Neural cell (in vitro differentiated cells): Measurements from ENCODE around the gene ZNF428. TPM values are rescaled to one million over a fixed set of nuclear protein-coding genes. Genes with fewer than 3 reads are reported as not detected.

ENCODE experiments used
- H2AFZ ChIP-seq: fragments of 200-600, 300-800 bp; sonication (generic), shearing (Covaris generic); 2 replicates; pipeline ENCODE4 v1.6.0; 2014; ENCODE audit warnings: low read depth, mild to moderate bottlenecking, antibody characterized with exemption, low read length, moderate library complexity
- H3F3A ChIP-seq: fragments of 200-600 bp; shearing (Covaris generic); 2 replicates; pipeline ENCODE4 v1.6.1; 2016; ENCODE audit warnings: mild to moderate bottlenecking, moderate library complexity, mixed read lengths, antibody characterized with exemption, low read length; ENCODE audit not compliant: insufficient read depth, poor library complexity, severe bottlenecking
- H3K27ac ChIP-seq: fragments of 200-600, 300-800 bp; sonication (generic), shearing (Covaris generic); 2 replicates; pipeline ENCODE4 v1.5.1; 2014; ENCODE audit warnings: mild to moderate bottlenecking, low read length, moderate library complexity
- H3K27me3 ChIP-seq: fragments of 300-800, 200-600 bp; sonication (generic), shearing (Covaris generic); 2 replicates; pipeline ENCODE4 v1.6.0; 2014; ENCODE audit warnings: mild to moderate bottlenecking, low read depth, low read length, moderate library complexity; ENCODE audit not compliant: insufficient read depth
- H3K36me3 ChIP-seq: fragments of 300-800, 200-600 bp; sonication (generic), shearing (Covaris generic); 2 replicates; pipeline ENCODE4 v1.5.1; 2014; ENCODE audit warnings: mild to moderate bottlenecking, antibody characterized with exemption, low read length, moderate library complexity; ENCODE audit not compliant: insufficient read depth
- H3K4me2 ChIP-seq: fragments of 300-800, 200-600 bp; sonication (generic), shearing (Covaris generic); 2 replicates; pipeline ENCODE4 v1.6.0; 2014; ENCODE audit warnings: mild to moderate bottlenecking, low read length
- H3K4me3 ChIP-seq: fragments of 300-800, 200-600 bp; sonication (generic), shearing (Covaris generic); 2 replicates; pipeline ENCODE4 v1.5.1; 2014; ENCODE audit warnings: mild to moderate bottlenecking, low read length, moderate library complexity
- H3K79me2 ChIP-seq: fragments of 200-600 bp; shearing (Covaris generic); replicated peaks from 2 replicates; pipeline ENCODE4 v1.6.0; 2014; ENCODE audit warnings: mild to moderate bottlenecking, low read length, moderate library complexity; ENCODE audit not compliant: insufficient read depth
- H3K9ac ChIP-seq: fragments of 300-800, 200-600 bp; sonication (generic), shearing (Covaris generic); 2 replicates; pipeline ENCODE4 v1.6.1; 2016; ENCODE audit warnings: mild to moderate bottlenecking, low read length, mixed read lengths
- H3K9me2 ChIP-seq: fragments of 200-600 bp; shearing (Covaris generic); 2 replicates; pipeline ENCODE4 v1.6.1; 2016; ENCODE audit warnings: mild to moderate bottlenecking, low read length, mixed read lengths; ENCODE audit not compliant: insufficient read depth
- H3K9me3 ChIP-seq: fragments of 200-600, 300-800 bp; sonication (generic), shearing (Covaris generic); 2 replicates; pipeline ENCODE4 v1.6.1; 2016; ENCODE audit warnings: mild to moderate bottlenecking, mixed run types, low read length, moderate library complexity, mixed read lengths
- H4K20me1 ChIP-seq: fragments of 200-600 bp; shearing (Covaris generic); 2 replicates; pipeline ENCODE4 v1.6.1; 2016; ENCODE audit warnings: mild to moderate bottlenecking, mixed run types; ENCODE audit not compliant: insufficient read depth
- CTCF ChIP-seq: fragments of 450-650 bp; IDR thresholded peaks from 2 replicates; pipeline ENCODE4 v1.5.1; 2014; ENCODE audit warnings: antibody characterized with exemption, mild to moderate bottlenecking, moderate library complexity; ENCODE audit not compliant: poor library complexity, severe bottlenecking
- EP300 ChIP-seq: fragments of 450-650 bp; conservative IDR thresholded peaks from 2 replicates; pipeline ENCODE4 v1.6.1; 2014; ENCODE audit warnings: antibody characterized with exemption, mild to moderate bottlenecking, moderate library complexity; ENCODE audit not compliant: poor library complexity, severe bottlenecking
- EZH2 ChIP-seq: fragments of 200-600, 300-800 bp; shearing (Covaris generic), sonication (generic); IDR thresholded peaks from 2 replicates; pipeline ENCODE4 v1.6.1; 2014; ENCODE audit warnings: antibody characterized with exemption, low read length, borderline replicate concordance, mild to moderate bottlenecking; ENCODE audit not compliant: insufficient read depth, poor library complexity, severe bottlenecking
- MXI1 ChIP-seq: fragments of 450-650 bp; conservative IDR thresholded peaks from 2 replicates; pipeline ENCODE4 v1.6.1; 2014; ENCODE audit warnings: antibody characterized with exemption, mild to moderate bottlenecking; ENCODE audit not compliant: poor library complexity, severe bottlenecking
- POLR2AphosphoS5 ChIP-seq: IDR thresholded peaks from 2 replicates; pipeline ENCODE4 v1.6.1; 2012
- RAD21 ChIP-seq: fragments of 450-650 bp; conservative IDR thresholded peaks from 2 replicates; pipeline ENCODE4 v1.6.1; 2014; ENCODE audit warnings: antibody characterized with exemption, mild to moderate bottlenecking, moderate library complexity
- REST ChIP-seq: IDR thresholded peaks from 2 replicates; pipeline ENCODE4 v1.6.1; 2012; ENCODE audit warnings: borderline replicate concordance
- SMC3 ChIP-seq: fragments of 450-650 bp; conservative IDR thresholded peaks from 2 replicates; pipeline ENCODE4 v1.6.1; 2014; ENCODE audit warnings: antibody characterized with exemption, mild to moderate bottlenecking, moderate library complexity; ENCODE audit not compliant: poor library complexity
- TAF1 ChIP-seq: IDR thresholded peaks from 2 replicates; pipeline ENCODE4 v1.6.1; 2012; ENCODE audit warnings: low read depth
- polyA plus RNA-seq: library from polyadenylated mRNA; depleted of rRNA; stranded (reverse); fragments of >200 nt; gene quantifications from 2 replicates; pipeline ENCODE4 v1.2.3, GENCODE V29; 2014

The ZNF428 gene
- polyA plus RNA-seq, 1 donor from 2014 or later = 1,008 TPM

GRCh38 chr19:43640424-43640757 is 21.0 kb upstream of the ZNF428 start:
- Histone ChIP-seq H3K9me2 (no peaks in the 10 kb centered on the region), H3K79me2 (peaks cover 44% of the 10 kb centered on the region), H3K27me3 (no peaks in the 10 kb centered on the region), H3K4me3 (peak overlapping the region; percentile 82), H3K4me2 (no peak overlapping the region), H3K36me3 (no peaks in the 10 kb centered on the region), H3K9me3 (no peaks in the 10 kb centered on the region), H4K20me1 (no peaks in the 10 kb centered on the region), H3F3A (no peaks in the 10 kb centered on the region), H3K27ac (peak overlapping the region; percentile 80), H3K9ac (peak overlapping the region; percentile 91), H2AFZ (peak overlapping the region; percentile 91)
- no peak for TF ChIP-seq EZH2
- TF ChIP-seq TAF1 = no peak
- TF ChIP-seq POLR2AphosphoS5 = no peak
- TF ChIP-seq CTCF = no peak
- TF ChIP-seq EP300 = peak; percentile 3
- no peak for TF ChIP-seq SMC3
- TF ChIP-seq REST = no peak

GRCh38 chr19:43639519-43640423 is 20.3 kb upstream of the ZNF428 start, which contains the start of gene CADM4:
TSS of gene CADM4 (minus strand) at chr19:43639850. CDS start at chr19:43639790, 60 bp downstream.
- H3K9ac ChIP-seq = peak within 1 kb of the TSS; percentile 96
- H3K27me3 ChIP-seq = no peaks in the 10 kb centered on the region
- H3K27ac ChIP-seq = peak within 1 kb of the TSS; percentile 95
- peak within 1 kb of the TSS; percentile 85 for H3K4me3 ChIP-seq
- TF ChIP-seq SMC3 (no peak), MXI1 (peak; percentile 68), POLR2AphosphoS5 (peak; percentile 86), RAD21 (peak; percentile 23), CTCF (no peak), EZH2 (no peak), EP300 (peak; percentile 17)
- peak within 1 kb of the TSS; percentile 77 for H3K4me2 ChIP-seq
- H3F3A ChIP-seq = no peaks in the 10 kb centered on the region
- no peaks in the 10 kb centered on the region for H3K9me2 ChIP-seq
- no peaks in the 10 kb centered on the region for H3K36me3 ChIP-seq
- no peaks in the 10 kb centered on the region for H4K20me1 ChIP-seq
- H2AFZ ChIP-seq = peak within 1 kb of the TSS; percentile 91
- no peaks in the 10 kb centered on the region for H3K9me3 ChIP-seq
- peaks cover 50% of the 10 kb centered on the region for H3K79me2 ChIP-seq
